Esophagus mucosa (tissue), 1 donor: ENCODE results near the gene C9orf78. TPM values are rescaled to one million over a fixed set of nuclear protein-coding genes. Genes with fewer than 3 reads are reported as not detected.

Experiments used
- ATAC-seq: fragments of 200-7000 bp; cut with Tn5 transposase; one replicate; pipeline ENCODE4 v1.9.1; 2020
- total RNA-seq: library from RNA; stranded (reverse); gene quantifications from one replicate; pipeline ENCODE4 v1.2.4, GENCODE V29; 2023
- donor health status: DM: yes; HTN: yes; CAD: no.

The C9orf78 gene, protein sequence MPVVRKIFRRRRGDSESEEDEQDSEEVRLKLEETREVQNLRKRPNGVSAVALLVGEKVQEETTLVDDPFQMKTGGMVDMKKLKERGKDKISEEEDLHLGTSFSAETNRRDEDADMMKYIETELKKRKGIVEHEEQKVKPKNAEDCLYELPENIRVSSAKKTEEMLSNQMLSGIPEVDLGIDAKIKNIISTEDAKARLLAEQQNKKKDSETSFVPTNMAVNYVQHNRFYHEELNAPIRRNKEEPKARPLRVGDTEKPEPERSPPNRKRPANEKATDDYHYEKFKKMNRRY
- total RNA-seq, result 25.1 TPM

DNA sequence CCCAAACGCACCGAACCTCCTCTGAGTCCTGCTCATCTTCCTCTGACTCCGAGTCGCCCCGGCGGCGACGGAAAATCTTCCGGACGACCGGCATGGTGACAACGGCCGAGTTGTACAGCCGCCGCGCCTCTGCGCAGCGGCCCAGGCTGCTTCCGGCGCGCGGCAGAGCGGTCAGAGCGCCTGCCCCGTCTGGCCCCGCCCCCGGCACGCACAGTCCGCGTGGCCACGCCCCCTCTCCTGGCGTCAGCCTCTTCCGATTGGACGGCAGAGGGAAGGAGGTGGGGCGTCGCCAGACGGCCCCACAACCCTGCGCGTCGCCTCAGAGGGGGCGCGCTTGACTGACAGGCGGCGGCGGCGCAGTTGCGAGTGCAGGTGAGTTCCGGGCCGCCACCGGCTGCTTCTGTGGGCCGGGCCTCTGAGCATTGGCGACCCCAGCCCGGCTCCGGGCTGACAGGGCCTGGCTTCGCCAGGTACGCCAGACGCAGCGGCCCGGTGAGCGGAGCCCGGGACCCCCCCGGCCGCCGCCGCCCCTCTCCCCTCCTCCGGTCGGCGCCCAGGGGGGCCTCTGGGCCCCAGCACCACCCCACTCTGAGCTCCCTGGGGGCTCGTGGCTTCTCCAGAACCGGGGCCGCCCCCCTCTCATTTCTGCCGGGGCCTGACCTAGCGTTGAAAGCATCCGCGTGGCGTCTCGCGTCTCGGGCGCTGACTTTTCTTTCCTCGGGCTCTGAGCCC lies at the start of gene C9orf78, which contains the start of gene USP20:
Gene C9orf78, minus strand, starts transcription at position 148 of the 732 bp plus-strand sequence. Its CDS starts 54 bp downstream, at position 94.
Gene USP20, plus strand, starts transcription at position 331 of the 732 bp plus-strand sequence. CDS start 17,098 bp downstream, outside the sequence.
- peak; percentile 100 for ATAC-seq

DNA sequence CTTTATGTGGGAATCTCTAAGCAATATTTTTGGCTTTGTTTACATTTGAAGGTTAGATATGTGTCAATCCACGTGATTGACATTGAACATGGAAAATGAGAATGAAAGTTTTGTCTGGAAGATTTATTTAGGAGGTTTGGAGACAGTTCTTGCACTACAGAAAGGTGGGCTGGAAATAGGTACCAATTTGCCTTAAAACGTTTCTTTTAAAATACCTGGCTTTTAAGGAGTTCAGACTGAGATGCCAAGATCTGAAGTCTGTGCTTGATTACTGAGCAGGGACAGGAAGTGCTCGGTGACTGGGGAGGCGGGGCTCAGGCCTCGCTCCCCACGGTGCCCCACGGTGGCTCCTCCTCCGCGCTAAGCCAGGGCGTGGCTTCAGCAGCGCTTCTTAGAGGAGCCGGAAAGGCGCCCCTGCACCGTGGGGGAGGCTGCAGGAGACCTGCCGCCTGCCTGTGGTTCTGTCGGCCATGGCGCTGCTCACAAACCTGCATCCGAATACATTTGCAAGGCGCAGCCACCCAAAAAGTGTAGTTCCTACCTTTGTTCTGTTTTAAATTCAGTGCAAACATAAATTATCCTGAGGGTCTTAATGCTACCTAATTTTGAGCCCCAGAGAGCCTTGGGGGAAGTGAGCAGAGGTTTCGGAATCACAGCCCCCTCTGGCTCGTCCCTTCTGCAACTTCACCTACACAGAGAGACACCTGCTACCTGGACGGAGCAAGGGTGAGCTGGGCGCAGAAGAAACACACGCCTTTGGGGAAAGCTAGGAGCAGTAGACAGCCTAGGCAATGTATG lies 49.3 kb upstream of the C9orf78 start:
- ATAC-seq, result peak; percentile 79

DNA sequence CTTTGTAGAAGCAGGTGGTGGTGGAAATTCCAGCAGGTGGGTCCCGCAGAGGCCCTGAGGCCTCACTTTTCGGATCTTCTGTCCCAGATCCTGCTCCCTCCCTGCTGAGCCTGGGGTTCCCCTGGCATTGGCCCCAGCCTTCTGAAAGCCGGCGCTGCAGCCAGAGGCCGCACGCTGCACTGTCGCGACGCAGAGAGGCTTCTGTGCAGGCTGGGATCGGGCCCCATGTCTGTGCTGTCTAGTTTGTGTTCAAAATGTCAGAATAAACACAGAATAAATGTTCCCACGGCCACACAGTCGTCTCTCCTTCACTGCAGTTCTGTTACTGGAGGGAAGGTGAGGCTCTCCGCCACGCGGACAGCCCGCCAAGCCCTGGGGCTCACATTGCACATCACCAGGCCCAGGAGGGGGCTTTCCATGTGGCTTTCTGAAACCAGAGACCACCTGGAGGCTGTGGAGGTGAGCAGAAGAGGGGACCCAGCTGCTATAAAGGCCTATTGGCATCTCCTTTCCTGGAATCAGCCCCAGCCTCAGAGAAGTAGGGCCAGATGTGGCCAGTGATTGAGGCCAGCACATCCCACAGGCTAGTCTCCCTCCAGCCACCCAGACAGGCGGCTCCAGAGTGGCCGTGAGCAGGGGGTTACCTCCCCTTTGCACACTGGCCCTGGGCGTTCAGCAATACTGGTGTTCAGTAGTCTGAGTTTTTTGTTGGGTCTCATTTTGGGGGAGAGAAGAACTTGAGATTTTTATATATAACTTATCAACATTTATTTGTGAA lies 46.7 kb upstream of the C9orf78 start:
- no peak for ATAC-seq

DNA sequence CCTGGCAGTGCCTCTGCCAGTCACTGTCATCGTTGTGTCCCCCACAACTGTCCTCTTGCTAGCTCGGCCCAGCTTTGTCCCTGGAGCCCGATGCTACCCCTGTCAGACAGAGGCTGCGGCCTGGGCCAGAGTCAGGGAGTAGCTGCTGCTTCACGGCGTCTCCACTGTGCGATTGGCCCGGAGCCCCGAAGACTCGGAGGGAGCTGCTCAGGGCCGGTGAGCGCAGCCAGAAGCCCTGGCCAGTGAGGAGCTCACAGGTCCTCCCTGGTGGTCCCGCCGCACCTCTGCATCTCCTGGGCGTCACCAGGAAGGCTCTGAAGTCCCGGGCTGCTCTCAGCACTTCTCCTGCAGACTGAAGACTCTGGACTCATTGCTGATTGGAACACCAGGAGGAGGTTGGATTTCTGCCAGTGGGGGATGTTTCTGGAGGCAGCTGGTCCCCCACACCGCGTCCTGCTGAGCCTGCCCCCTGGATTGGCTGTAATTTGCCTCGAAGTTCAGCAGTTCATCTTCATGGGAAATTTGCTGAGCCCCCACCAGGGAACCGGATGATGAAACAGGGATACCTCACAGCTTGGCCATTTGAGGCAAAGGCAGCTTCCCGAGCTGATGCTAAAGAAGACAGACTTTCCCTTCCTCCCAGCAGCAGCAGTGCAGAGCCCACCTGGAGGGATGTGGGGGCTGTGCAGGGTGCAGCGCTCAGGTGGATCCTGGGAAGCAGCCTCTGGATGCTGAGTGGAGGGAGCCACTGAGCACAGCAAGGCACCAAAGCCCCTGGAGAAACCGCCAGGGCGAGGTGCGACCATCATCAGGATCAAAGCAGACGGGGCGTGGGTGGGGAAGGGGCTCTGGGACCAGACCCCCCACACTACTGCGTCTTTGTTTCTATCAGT lies 45.8 kb upstream of the C9orf78 start:
- no peak for ATAC-seq

DNA sequence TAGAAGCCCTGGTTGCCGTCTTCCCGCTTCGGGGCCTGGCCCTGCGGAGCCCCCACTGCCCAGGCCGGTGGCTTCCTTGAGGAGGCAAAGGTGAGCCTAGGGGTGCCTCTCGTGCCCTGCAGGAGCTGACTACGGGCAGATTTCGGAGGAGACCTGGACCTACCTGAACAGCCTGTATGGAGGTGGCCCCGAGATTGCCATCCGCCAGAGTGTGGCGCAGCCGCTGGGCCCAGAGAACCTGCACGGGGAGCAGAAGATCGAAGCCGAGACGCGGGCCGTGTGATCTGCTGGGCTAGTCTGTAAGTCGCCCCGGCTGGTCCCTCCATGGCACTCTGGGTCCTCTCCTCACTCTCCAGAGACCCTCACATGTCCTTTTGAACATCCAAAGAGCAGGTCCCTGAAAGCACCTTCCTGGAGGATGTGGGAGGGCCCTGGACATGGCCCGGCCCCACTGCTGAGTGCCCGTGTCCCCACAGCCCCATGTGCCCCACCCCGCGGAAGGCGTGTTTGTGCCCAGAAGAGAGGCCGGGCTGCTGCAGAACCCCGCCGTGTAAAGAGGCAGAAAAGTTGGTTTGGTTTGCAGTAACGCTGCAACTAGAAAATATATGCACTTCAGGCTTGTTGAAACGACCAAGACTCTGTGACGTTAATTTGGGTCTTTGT lies 45.0 kb upstream of the C9orf78 start:
- ATAC-seq, result no peak

DNA sequence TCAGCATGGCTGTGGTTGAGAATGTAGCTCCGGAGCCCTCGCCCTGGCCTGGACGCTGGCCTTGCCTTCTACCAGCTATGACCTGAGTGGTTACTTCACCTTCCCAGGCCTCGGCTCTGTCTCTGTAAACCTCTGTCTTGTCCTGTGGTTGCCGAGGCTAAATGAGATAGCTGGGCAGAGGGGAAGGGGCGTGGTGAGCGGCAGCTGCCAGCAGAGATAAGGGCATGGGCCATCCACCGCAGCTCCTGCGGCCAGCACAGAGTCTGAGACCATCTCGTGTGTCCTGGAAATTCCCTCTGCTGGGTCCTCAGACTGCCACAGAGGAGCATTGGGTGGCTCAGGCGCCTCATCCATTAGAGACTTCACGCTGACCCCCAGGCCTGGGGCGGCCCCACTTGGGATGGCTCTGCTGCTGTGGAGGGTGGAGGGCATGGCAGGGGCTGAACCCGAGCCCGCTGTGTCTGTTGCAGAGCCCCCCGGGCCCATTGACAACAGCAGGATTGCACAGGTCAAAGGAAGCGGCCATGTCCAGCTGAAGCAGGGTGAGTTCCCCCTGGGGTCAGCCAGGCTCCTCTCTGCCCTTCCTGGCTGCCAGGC lies 44.1 kb upstream of the C9orf78 start:
- ATAC-seq, result no peak

DNA sequence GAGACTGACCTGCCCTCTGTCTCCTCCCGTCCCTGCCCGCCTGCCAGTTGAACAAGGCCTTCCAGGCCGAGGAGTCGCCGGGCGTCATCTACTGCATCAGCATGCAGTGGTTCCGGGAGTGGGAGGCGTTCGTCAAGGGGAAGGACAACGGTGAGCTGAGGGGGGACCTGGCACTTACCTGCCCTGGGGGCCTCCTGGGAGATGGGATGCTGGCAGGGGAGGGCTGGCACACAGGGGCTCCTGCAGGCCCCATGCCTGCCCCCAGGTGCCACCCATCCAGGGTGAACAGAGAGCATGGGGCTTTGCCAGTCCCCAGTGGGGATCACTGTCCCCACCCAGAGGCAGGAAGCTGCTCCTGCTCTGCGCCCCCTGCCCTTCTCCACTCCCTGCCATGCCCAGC lies 43.2 kb upstream of the C9orf78 start:
- ATAC-seq, result no peak

DNA sequence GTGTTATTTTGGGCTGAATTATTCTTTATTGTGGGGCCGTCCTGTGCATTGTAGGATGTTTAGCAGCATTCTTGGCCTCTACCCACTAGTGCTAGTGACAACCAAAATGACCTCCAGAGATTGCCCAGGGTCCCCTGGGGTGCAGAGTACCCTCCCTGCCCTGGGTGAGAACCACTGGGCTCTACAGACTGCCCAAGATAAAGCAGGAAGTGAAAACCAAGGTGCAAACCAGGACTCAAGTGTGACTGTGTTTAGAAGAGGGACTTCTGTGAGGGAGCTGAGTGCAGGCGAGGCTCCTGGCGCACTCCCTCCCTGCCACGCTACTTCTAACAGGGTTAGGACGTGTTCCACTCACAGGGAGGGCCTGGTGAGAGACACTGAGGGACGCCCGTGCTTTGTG lies 41.7 kb upstream of the C9orf78 start:
- no peak for ATAC-seq

DNA sequence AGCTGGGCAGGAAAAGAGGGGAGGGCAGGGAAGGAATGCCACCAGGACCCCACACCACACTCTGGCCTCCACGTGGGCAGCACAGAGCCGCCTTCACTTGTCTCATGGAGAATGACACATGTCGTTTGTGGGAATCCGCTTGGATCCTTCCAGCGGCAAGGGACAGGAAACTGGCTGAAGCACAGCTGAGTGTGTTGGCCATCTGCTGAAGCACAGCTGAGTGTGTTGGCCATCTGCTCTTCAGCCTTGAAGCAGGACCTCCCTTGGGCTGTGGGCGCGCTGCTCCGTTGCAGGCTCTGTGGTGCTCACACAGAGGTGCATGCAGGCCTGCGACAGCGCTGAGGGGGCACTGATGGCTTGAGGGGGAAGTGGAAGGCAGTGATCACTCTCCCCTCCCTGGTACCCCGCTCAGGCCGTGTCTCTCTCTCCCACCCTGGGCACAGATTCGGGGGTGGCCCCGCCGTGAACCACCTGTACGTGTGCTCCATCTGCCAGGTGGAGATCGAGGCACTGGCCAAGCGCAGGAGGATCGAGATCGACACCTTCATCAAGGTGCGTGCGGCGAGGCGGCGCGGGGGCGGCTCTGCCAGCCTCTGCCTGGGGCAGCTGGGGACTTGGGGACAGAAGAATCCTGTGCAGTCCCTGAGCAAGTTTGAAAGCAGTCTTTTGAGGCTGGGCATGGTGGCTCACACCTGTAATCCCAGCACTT lies 40.8 kb upstream of the C9orf78 start:
- no peak for ATAC-seq

DNA sequence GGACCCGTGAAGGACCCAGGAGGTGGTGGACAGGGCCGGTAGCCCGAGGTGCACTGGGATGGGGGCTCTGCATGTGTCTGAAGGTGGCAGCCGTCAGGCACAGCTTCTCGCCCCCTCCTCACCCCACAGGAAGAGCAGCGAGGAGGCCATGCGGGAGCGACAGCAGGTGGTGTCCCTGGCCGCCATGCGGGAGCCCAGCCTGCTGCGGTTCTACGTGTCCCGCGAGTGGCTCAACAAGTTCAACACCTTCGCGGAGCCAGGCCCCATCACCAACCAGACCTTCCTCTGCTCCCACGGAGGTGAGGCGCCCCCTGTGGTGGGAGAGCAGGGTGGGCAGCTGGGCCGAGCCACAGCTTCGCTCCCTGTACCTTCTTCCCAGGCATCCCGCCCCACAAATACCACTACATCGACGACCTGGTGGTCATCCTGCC lies 40.1 kb upstream of the C9orf78 start:
- ATAC-seq, result no peak

DNA sequence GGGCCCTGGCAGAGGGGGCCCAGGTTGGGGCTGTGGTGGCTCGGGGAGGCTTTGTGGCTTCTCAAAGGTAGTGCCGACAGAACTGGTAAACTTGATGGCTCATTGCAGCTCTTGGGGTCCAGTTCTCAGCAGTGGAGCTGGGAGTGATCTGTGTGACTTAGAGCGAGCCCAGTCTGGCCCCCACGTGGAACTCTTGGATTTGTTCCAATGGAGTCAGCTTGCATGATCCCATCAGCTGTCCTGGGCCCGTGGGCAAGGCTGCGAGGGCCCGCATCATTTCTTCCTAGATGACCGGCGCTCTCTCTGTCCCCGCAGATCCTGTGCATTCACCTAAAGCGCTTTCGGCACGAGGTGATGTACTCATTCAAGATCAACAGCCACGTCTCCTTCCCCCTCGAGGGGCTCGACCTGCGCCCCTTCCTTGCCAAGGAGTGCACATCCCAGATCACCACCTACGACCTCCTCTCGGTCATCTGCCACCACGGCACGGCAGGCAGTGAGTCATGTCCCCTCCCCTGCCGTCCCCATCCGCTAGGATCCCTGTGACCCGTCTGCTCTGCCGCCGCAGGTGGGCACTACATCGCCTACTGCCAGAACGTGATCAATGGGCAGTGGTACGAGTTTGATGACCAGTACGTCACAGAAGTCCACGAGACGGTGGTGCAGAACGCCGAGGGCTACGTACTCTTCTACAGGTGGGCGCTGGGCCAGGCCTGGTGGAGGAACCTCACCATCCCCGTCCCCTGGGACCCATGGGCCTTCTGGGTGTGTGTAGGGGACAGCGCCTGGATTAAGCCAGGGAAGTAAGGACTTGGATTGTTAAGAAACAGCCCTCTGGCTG lies 39.4 kb upstream of the C9orf78 start:
- ATAC-seq, result no peak

DNA sequence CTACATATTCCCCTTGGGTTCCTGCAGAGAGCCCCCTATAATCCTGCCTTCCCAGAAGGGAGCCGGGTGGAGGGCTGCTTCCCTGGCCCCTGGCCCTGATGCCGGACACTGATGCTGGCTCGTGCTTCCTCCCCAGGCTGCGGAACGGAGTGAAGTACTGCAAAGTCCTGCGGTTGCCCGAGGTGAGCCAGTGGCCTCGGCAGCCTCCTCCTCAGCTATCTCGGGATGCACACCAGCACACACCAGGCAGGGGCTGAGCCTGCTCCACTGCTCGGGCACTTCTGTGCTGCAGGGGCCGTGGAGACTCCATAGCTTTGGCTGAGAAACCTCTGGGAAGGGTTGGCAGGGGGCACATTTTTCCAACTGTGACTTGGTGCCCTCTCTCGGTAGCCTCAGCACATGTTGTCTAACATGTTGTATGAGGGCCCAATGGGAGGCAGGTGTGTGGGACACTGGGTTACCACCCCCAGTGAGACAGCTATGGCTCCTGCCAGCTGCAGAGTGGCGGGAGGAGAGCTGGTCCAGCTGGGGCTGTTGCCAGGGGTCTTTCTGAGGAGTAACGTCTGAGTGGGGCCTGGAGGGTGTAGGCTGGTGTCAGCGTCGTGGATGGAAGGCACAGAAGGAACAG lies 38.6 kb upstream of the C9orf78 start:
- ATAC-seq, result no peak

DNA sequence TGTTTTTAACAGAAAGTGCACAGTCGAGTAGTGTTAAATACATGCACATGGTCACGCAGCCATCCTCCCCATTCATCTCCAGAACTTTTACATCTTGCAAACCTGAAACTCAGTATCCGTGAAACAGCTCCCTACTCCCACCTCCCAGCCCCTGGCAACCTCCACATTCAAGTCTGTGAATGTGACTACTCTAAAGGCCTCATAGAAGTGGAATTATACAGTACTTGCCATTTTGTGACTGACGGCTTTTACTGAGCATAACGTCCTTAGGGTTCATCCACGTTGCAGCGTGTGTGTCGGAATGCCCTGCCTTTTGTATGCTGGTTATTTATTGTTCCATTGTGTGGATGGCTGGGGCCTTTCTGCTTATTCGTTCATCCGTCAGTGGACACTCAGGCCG lies 36.0 kb upstream of the C9orf78 start:
- no peak for ATAC-seq

DNA sequence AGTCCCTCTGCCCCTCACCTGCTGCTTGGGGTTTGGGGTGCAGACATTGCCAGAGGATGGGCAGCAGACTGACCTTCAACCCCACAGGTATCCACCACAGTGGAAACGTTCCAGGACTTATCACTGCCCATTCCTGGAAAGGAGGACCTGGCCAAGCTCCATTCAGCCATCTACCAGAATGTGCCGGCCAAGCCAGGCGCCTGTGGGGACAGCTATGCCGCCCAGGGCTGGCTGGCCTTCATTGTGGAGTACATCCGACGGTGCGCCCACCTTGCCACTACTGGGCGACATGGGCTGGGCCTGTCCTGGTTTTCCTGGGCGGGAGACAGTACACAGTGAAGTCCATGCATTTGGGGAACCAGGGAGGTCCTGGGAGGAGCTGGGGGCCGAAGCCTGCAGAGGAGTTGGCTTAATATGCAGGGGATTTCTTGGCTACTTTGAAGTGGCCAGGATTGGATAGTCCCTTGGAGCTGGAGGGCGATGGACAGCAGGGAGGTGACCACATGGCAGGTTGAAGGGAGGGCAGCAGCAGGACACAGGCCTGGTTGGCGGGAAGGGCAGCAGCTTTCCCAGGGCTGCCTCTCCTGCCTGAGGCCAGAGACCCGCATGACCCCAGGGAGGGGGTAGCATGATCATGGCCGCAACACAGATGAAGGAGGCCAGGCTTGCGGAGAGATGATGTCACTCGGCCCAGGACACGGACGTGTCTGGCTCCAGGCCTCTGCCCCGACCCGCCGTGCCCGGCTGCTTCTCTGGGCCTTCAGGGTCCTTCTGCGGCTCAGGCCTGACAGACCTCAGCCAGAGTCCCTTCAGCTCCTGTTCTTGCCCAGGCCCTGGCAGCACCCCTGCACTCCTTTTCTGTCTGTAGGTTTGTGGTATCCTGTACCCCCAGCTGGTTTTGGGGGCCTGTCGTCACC lies 34.8 kb upstream of the C9orf78 start:
- peak; percentile 3 for ATAC-seq

DNA sequence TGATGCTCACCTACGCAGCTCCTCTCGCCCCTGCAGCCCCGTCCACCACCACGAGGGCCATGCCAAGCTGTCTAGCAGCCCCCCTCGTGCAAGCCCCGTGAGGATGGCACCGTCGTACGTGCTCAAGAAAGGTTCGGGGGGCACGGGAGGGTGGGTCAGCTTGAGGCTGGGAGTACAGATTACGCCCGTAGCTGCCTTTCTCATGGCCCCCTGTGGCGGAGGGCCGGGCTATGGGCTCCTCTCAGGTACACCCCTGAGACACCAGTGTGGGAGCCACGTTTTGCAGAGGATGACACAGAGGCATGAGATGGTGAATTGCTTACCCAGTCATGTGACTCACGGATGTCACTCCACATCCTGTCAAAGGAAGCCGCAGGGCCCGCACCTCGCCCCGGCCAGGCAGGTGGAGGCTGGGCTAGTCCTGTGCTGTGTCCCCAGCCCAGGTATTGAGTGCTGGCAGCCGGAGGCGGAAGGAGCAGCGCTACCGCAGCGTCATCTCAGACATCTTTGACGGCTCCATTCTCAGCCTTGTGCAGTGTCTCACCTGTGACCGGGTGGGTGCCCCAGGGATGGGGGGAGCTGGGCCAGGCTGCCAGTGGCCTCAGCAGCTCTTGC lies 33.9 kb upstream of the C9orf78 start:
- peak; percentile 57 for ATAC-seq
